GM12878 (cell line): ENCODE data around the gene SLC44A4. TPM values are rescaled to one million over a fixed set of nuclear protein-coding genes. Genes with fewer than 3 reads are reported as not detected.
A peak's percentile ranks its signal among the peaks of the same experiment; 100 is the strongest.

Experiments used
- ATAC-seq: fragments of 200-7000 bp; cut with Tn5 transposase; 3 replicates; pipeline ENCODE4 v1.9.1; 2020; ENCODE audit warnings: mild to moderate bottlenecking, moderate library complexity
- BruUV-seq: library from RNA; stranded (reverse); fragments of 400-500 nt; replicated peaks from 2 replicates; lab custom pipeline; 2021; lab: Mats Ljungman, UMichigan
- CTCF ChIA-PET: fragments of 300-600 bp; sonication (Branson Sonifier 250); formaldehyde crosslinking; extraction: SDS; loops from one replicate; lab custom pipeline; 2021; ENCODE audit warnings: inconsistent platforms; lab: Yijun Ruan, JAX
- POLR2A ChIA-PET: fragments of 350-600 bp; formaldehyde crosslinking; extraction: SDS; loops from one replicate; lab custom pipeline; 2021; ENCODE audit warnings: inconsistent platforms; lab: Charles Lee
- RAD21 ChIA-PET: fragments of 300-600 bp; sonication (Branson Sonifier 250); formaldehyde crosslinking; loops from one replicate; lab custom pipeline; 2023; ENCODE audit warnings: antibody characterized with exemption; ENCODE audit not compliant: unreplicated experiment; lab: Charles Lee
- SMC1A ChIA-PET: fragments of 300-600 bp; sonication (Branson Sonifier 250); formaldehyde crosslinking; loops from one replicate; lab custom pipeline; 2023; ENCODE audit not compliant: unreplicated experiment, uncharacterized antibody; lab: Charles Lee
- DNase-seq: peaks from one replicate; pipeline ENCODE4 v3.0.0-alpha.2; 2011; ENCODE audit warnings: low read depth, low spot score
- FAIRE-seq: peaks from 3 replicates; lab custom pipeline; 2011; peaks lifted over from hg19 to GRCh38; lab: Jason Lieb, UNC
- H2AFZ ChIP-seq: 2 replicates; pipeline ENCODE4 v1.6.0; 2011; ENCODE audit warnings: low read depth, low read length, control low read depth; ENCODE audit not compliant: control insufficient read depth
- H3K27ac ChIP-seq: 2 replicates; pipeline ENCODE4 v1.5.1; 2011; ENCODE audit warnings: control low read depth; ENCODE audit not compliant: control insufficient read depth, insufficient read depth
- H3K27me3 ChIP-seq, 2 experiments: replicated peaks in 1 of 2; 2 replicates each; pipeline versions ENCODE4 v1.6.0 to v1.6.1; 2011; ENCODE audit warnings: low read length in 1 of 2; ENCODE audit not compliant: control insufficient read depth in 2 of 2, insufficient read depth in 2 of 2
- H3K36me3 ChIP-seq, 2 experiments: 2 replicates each; pipeline ENCODE4 v1.5.1; 2011; ENCODE audit warnings: low read length in 1 of 2; ENCODE audit not compliant: control insufficient read depth in 2 of 2, insufficient read depth in 2 of 2
- H3K4me1 ChIP-seq: 2 replicates; pipeline ENCODE4 v1.6.1; 2011; ENCODE audit warnings: mild to moderate bottlenecking, low read length, moderate library complexity, mixed read lengths; ENCODE audit not compliant: control insufficient read depth, insufficient read depth
- H3K4me2 ChIP-seq: 2 replicates; pipeline ENCODE4 v1.6.0; 2011; ENCODE audit warnings: control low read depth; ENCODE audit not compliant: control insufficient read depth, insufficient read depth
- H3K4me3 ChIP-seq: fragments of 200-600 bp; sonication (generic); 2 replicates; pipeline ENCODE4 v1.5.1; 2016
- H3K79me2 ChIP-seq: 2 replicates; pipeline ENCODE4 v1.6.0; 2011; ENCODE audit warnings: low read length; ENCODE audit not compliant: control insufficient read depth, insufficient read depth
- H3K9ac ChIP-seq: 2 replicates; pipeline ENCODE4 v1.8.0; 2011; ENCODE audit warnings: low read length, control low read depth, mixed read lengths; ENCODE audit not compliant: control insufficient read depth, insufficient read depth
- H3K9me3 ChIP-seq: replicated peaks from 3 replicates; pipeline ENCODE4 v1.5.1; 2011; ENCODE audit warnings: mild to moderate bottlenecking, low read length; ENCODE audit not compliant: control insufficient read depth, insufficient read depth
- H4K20me1 ChIP-seq: 2 replicates; pipeline ENCODE4 v1.6.0; 2011; ENCODE audit not compliant: control insufficient read depth, insufficient read depth
- ASH2L ChIP-seq: fragments of 300-600, 200-600 bp; sonication (generic); IDR thresholded peaks from 2 replicates; pipeline ENCODE4 v1.6.1; 2017; ENCODE audit warnings: low read depth, mild to moderate bottlenecking, borderline replicate concordance
- BHLHE40 ChIP-seq, 2 experiments: fragments of 450-650 bp in 1 of 2; IDR thresholded peaks; 2 replicates each; pipeline ENCODE4 v1.6.1; 2011 to 2017; ENCODE audit warnings: low read depth in 2 of 2, borderline replicate concordance in 1 of 2, improper control_type of control experiment in 1 of 2, low read length in 1 of 2, mild to moderate bottlenecking in 1 of 2
- CBFB ChIP-seq: IDR thresholded peaks from 2 replicates; pipeline ENCODE4 v1.6.1; 2016; ENCODE audit warnings: antibody characterized with exemption, low read depth
- DPF2 ChIP-seq: fragments of 450-650 bp; IDR thresholded peaks from 2 replicates; pipeline ENCODE4 v1.6.1; 2017; ENCODE audit warnings: mild to moderate bottlenecking
- E2F4 ChIP-seq: IDR thresholded peaks from 2 replicates; pipeline ENCODE4 v1.6.1; 2012; ENCODE audit warnings: low read depth, low read length, improper control_type of control experiment
- E2F8 ChIP-seq: fragments of 450-650 bp; IDR thresholded peaks from 2 replicates; pipeline ENCODE4 v1.6.1; 2018; ENCODE audit warnings: mild to moderate bottlenecking, low read depth, moderate library complexity; ENCODE audit not compliant: partially characterized antibody
- HDGF ChIP-seq: fragments of 450-650 bp; IDR thresholded peaks from 2 replicates; pipeline ENCODE4 v1.6.1; 2016; ENCODE audit warnings: antibody characterized with exemption
- IRF5 ChIP-seq: fragments of 450-650 bp; IDR thresholded peaks from 2 replicates; pipeline ENCODE4 v1.6.1; 2017; ENCODE audit warnings: borderline replicate concordance
- MEF2A ChIP-seq: IDR thresholded peaks from 2 replicates; pipeline ENCODE4 v1.6.1; 2011; ENCODE audit warnings: low read depth, mild to moderate bottlenecking, low read length, moderate library complexity; ENCODE audit not compliant: insufficient read depth
- NFYA ChIP-seq: IDR thresholded peaks from 2 replicates; pipeline ENCODE4 v1.6.1; 2011; ENCODE audit warnings: low read depth, mild to moderate bottlenecking, low read length, improper control_type of control experiment, borderline replicate concordance
- POU2F2 ChIP-seq: IDR thresholded peaks from 3 replicates; pipeline ENCODE4 v1.6.1; 2011; ENCODE audit warnings: low read depth, mild to moderate bottlenecking, low read length, borderline replicate concordance
- RB1 ChIP-seq: fragments of 450-650 bp; formaldehyde crosslinking; IDR thresholded peaks from 2 replicates; pipeline ENCODE4 v1.6.1; 2017; ENCODE audit warnings: mild to moderate bottlenecking, borderline replicate concordance
- TCF3 ChIP-seq: IDR thresholded peaks from 2 replicates; pipeline ENCODE4 v1.6.1; 2012; ENCODE audit warnings: low read depth, mild to moderate bottlenecking, low read length, borderline replicate concordance; ENCODE audit not compliant: insufficient read depth
- WGBS: methylation state at CpG from one replicate; pipeline ENCODE4 v1.1.6; 2016; ENCODE audit warnings: low lambda C conversion rate; ENCODE audit not compliant: insufficient replicate concordance, insufficient coverage; ENCODE audit errors: missing lambda C conversion rate; 5-methylcytosine and 5-hydroxymethylcytosine counted together
- in situ Hi-C: fragments of 300-500 bp; cut with MboI; formaldehyde crosslinking; loops from 9 replicates; pipeline ENCODE4 v1.14.3; 2018; ENCODE audit warnings: mixed read lengths
- intact Hi-C: fragments of 100-400 bp; cut with micrococcal nuclease; formaldehyde crosslinking; loops from one replicate; pipeline ENCODE4 v1.14.2; 2022; ENCODE audit not compliant: unreplicated experiment
- polyA plus RNA-seq, 11 experiments: library from polyadenylated mRNA; depleted of rRNA in 4 of 11; unstranded in 6 of 11; stranded (reverse) in 5 of 11; fragments of >200 nt; fragmentation: Nextera tagmentation in 4 of 11; fragmentation: Illumina TruSeq in 1 of 11; extraction: Ambion mirVana in 4 of 11; extraction: Trizol in 1 of 11; gene quantifications; 1 replicate in 1 of 11; 2 replicates in 10 of 11; pipeline versions ENCODE4 v1.2.1 to v1.2.3, GENCODE V29; 2011 to 2016; ENCODE audit warnings: inconsistent platforms in 2 of 11, missing spikeins in 2 of 11, low read depth in 1 of 11
- total RNA-seq, 4 experiments: library from RNA; depleted of rRNA in 3 of 4; stranded (reverse); fragments of >200 nt in 3 of 4; fragmentation: Illumina TruSeq in 1 of 4; extraction: Trizol in 1 of 4; gene quantifications; 2 replicates each; pipeline versions ENCODE4 v1.2.1 to v1.2.3, GENCODE V29; 2013 to 2021

SLC44A4 gene
- total and polyA plus RNA-seq, 10 of the 15 experiments (the other 5 are each of a cell fraction or from before 2014, with no cell fraction given): 0.04 to 0.24 (median 0.15) TPM; not detected in 3

- no peak for TF ChIP-seq HDGF
- no peak for TF ChIP-seq NFYA
Measured at GRCh38 chr6:31897612-31898382, 19.0 kb upstream of the SLC44A4 start, which contains the start of gene EHMT2 (continued).

GRCh38 chr6:31896856-31897611 is 18.2 kb upstream of the SLC44A4 start:
- BruUV-seq: no TSS peak
- DNase-seq (no peak), FAIRE-seq (no peak), ATAC-seq (peak; percentile 3)
- Histone ChIP-seq H3K79me2 (peaks cover 12% of the 10 kb centered on the region), H3K4me2 (peak overlapping the region; percentile 97), H4K20me1 (no peaks in the 10 kb centered on the region), H3K27me3 (no peaks in the 10 kb centered on the region), H3K4me3 (peak overlapping the region; percentile 84), H3K9ac (peak overlapping the region; percentile 76), H3K36me3 (peaks cover 2 to 10% of the 10 kb centered on the region in 2 experiments), H2AFZ (peak overlapping the region; percentile 65), H3K4me1 (peaks cover 18% of the 10 kb centered on the region)
- RAD21 ChIA-PET: interaction anchor here (0.6 to 0.7 kb wide), 2 partner anchors 26 to 34 kb away, joined by 3 read pairs; partner anchors contain the start of gene NEU1
- POLR2A ChIA-PET: interaction anchor here (0.6 to 1.6 kb wide), 11 partner anchors 10 to 325 kb away, joined by 3 to 9 read pairs (median 3); partner anchors contain the start of genes ABHD16A, ATF6B, FKBPL and LSM2
- CTCF ChIA-PET: interaction anchor here (1.3 kb wide), 1 partner anchor 10 kb away, joined by 5 read pairs; no protein-coding TSS in a partner anchor
- SMC1A ChIA-PET: no interaction called here
- WGBS: 0% methylated on average over 18 of the region's 62 CpGs
- in situ Hi-C loops: no loop called here
- no peak for TF ChIP-seq TCF3
- no peak for TF ChIP-seq POU2F2
- TF ChIP-seq ASH2L: no peak
- TF ChIP-seq CBFB: no peak
- no peak for TF ChIP-seq RB1
- no peak for TF ChIP-seq IRF5
- TF ChIP-seq MEF2A: no peak
- peak in 1 of 2 experiments; percentile 77; a peak in 1 of 4 replicates for TF ChIP-seq BHLHE40 (IDR thresholded peaks at IDR 0.05; ENCODE audit: borderline replicate concordance in 1 of 2, low read depth in 2 of 2, low read length in 1 of 2)
- TF ChIP-seq E2F4: no peak
- 0 out of 2 replicates have a peak, but pooled peaks have one; percentile 13 for TF ChIP-seq DPF2
- no peak for TF ChIP-seq E2F8
- TF ChIP-seq, all 136 proteins: peak for 2
- Histone ChIP-seq H3K9me3 (no peaks in the 10 kb centered on the region), H3K27ac (peak overlapping the region; percentile 58; the same call in 1 of the 2 replicates)
- intact Hi-C loops: no loop called here
